Renal cortical epithelial cell (primary cell): ENCODE data around the gene SAP30. TPM values are rescaled to one million over a fixed set of nuclear protein-coding genes. Genes with fewer than 3 reads are reported as not detected.
A peak's percentile ranks its signal among the peaks of the same experiment; 100 is the strongest.

Experiments used
- DNase-seq: peaks from one replicate; pipeline ENCODE4 v3.0.0-alpha.2; 2011; ENCODE audit warnings: low read depth
- total RNA-seq: library from RNA; depleted of rRNA; stranded (reverse); fragments of >200 nt; gene quantifications from 2 replicates; pipeline ENCODE4 v1.2.3, GENCODE V29; 2014

The SAP30 gene
- total RNA-seq, 1 donor from 2014 or later: 22.4 TPM

GRCh38 chr4:173367285-173367684, 3.5 kb upstream of the SAP30 start:
- peak; percentile 41 for DNase-seq

DNA sequence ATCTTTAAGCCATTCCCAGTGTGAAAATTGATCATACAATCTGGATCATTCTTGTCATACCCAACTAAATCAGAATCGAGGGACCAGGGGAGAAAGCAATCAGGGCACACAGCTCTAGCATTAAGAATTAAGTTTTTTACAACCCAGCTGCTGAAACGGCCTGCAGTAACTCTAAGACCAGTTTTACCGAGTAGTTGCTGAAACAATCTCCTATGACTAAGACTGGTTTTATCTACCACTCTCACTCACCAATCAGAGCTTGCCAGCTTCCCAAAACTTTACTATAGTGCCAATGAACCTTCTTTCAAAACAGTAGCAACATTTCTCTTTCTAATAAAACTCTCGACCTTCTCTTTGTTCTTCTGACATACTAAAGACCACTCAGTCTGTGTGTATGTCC, 2.8 kb upstream of the SAP30 start:
- no peak for DNase-seq

GRCh38 chr4:173370130-173370476, 651 bp upstream of the SAP30 start:
- DNase-seq: no peak

DNA sequence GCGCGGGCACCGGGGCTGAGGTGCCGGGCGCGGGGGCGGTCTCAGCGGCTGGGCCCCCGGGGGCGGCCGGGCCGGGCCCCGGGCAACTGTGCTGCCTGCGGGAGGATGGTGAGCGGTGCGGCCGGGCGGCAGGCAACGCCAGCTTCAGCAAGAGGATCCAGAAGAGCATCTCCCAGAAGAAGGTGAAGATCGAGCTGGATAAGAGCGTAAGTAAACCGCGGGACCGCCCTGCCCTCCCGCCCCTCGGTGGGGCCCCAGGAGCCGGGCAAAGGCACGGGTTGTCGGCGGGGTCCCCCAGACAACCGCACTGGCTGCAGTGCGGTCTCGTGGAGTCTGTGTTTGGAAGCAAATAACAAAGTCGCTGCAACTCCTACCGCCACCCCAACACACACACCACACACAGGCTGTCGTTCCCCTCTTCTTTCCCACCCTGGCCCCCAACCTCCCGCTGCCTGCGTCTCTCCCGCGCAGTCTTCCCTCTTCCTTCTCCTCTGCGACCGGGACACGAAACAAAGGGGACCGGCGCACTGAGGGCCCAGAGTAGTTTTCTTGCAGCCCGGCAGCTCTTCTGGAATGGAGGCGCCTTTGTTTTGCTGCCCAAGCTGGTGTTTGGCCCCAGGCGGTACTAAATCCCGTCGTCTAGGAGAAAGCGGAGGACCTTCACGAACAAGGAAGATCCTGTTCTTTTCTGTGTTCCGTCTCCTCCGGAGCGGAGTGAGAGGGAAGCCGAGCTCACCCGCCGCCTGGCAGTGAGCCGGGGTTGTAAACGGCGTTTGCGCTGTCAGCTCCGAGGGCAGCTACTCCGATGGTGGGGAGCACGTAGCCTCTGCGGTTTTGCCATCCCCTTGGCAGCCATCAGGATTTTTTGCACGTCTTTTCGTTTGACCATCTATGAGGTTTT, 788 bp downstream of the SAP30 start:
- DNase-seq: peak; percentile 47

DNA sequence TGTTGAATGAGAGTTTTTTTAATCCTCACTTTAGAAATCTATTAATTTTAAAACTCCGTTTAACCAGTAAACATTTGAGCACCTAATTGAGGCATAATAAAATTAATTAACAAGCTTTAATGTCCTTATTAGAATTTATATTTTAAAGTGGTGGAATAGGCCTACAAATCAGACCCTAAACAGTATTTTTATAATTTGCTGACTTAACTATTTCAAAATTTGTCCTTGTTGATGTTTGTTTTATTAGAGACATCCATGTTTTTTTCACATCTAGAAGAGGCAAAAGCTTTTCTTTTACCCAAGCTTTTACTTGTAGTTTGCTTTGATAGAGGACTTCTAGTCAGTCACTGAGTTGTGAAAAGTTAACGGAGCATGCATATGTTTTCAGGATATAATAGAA, 3.8 kb downstream of the SAP30 start:
- no peak for DNase-seq

DNA sequence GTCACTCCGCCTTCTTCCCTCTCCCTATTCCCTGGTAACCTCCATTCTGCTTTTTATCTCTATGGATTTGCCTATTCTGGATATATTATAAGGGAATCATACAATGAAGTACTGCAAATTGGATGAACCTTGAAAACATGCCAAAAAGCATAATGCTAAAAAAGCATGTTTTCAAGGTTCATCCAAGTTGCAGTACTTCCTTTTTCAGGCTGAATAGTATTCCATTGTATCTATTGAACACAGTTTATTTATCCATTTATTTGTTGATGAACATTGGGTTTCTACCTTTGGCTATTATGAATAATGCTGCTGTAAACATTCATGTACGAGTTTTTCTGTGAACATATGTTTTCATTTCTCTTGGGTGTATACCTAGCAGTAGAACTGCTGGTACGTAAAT, 9.2 kb downstream of the SAP30 start:
- DNase-seq: no peak

DNA sequence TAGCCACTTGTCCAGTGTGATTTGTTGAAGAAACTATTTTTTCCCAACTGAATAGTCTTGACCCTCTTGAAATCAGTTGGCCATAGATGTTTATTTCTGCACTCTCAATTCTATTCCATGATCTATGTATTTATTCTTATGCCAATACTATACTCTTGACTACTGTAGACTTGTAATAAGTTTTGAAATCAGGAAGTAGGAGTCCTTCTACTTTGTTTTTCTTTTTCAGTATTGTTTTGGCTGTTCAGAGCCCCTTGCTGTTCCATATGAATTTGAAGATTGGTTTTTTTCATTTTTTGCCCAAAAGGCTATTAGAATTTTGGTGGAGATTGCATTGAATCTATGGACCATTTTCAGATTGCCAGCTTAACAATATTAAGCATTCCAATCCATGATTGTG, 10.2 kb downstream of the SAP30 start:
- no peak for DNase-seq

DNA sequence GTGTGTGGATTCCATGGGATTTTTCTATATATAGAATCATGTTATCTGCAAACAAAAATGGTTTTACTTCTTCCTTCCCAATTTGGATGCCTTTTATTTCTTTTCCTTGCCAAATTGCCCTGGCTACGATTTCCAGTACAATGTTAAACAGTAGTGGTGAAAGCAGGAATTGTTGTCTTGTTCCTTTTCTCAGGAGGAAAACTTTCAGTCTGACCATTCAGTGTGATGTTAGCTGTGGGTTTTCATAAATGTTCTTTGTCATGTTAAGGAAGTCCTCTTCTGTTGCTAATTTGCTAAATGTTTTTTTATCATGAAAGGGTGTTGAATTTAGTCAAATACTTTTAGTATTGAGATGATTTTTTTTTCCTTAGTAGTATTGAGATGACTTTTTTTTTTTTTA, 10.9 kb downstream of the SAP30 start:
- DNase-seq: no peak

DNA sequence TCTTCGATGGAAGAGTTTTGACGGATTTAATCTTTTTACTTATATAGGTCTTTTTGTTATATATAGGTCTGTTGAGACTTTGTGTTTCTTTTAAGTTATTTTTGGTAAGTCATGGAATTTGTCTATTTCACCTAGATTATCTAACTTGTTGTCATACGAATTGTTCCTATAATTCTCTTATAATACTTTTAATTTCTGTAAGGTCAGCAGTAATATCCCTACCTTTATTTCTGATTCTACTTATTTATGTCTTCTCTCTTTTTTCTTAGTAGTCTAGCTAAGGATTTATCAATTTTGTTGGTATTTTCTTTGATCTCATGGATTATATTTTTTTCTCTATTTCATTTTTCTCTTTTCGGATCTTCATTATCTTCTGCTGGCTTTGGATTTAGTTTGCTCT, 11.6 kb downstream of the SAP30 start:
- no peak for DNase-seq

DNA sequence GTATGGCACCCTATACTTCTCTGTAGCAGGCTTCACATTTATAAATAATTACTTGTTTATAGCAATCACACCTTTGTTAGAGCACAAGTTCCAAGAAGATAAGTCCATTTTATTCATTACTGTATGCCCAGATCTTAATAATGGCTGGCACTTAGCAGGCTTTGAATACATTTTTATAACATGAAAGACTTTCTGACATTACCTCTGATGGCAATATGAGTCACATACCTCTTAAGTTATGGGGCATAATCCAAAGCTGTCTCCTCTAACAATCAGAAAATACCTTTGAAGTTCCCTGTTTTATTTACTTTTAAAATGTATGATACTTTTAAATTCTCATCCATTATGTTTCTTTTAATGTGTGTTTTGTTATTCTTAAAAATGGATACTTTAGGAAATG, 16.0 kb downstream of the SAP30 start:
- DNase-seq: no peak

- no peak for DNase-seq
These were observed 20.9 kb downstream of the SAP30 start for GRCh38 chr4:173391701-173392100.

- DNase-seq: no peak
These were observed 26.9 kb downstream of the SAP30 start for GRCh38 chr4:173397604-173398003.

DNA sequence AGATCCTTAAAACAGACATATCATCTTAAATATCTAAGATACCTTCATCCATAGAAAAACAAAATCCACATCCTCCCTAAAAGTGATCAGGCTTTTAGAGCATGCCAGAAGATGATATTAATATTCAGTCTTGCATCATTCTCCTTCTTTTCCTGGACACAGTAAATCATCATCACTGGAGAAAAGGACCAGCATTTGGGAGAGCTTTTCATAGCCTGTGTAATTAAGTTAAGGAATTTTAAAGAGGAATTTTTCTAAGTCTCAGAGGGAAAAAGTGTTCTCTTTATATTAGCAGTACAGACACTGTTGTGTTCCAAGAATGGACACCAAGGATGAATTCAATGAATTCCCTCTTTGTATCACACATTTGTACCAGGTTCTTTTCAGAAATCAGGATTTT, 27.5 kb downstream of the SAP30 start:
- no peak for DNase-seq

DNA sequence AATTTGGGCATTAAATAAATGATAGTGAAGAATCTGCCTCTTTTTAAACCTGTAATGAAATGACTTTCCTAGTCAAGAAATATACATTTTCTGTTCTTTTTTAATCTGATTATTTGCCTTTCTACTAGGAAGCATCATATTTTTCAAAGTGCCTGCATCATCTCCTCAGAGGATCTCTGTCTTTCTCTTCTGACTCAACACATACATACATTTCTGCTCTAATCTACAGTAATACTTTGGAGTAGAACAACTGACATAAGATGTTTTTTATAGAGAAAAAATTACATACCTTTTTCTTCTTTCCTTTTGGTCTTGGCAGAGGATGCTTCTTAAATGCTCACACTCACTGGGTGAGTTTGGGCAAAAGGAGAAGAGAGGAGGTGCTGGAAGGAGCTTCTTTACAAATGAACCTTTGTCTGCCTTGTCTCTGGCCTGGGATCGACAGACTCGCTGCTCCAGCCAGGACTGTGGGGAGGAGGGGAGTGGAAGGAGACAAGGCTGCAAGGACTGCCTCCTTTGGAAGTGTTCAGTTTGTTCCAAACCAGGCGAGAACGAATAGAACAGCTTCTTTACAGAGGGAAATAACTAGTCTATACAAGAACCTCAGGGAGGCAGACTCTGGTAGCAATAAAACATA, 28.1 kb downstream of the SAP30 start, which contains the start of gene SCRG1:
Gene SCRG1 (minus strand): TSS at position 338 of the 637 bp plus-strand sequence. CDS start 7,702 bp downstream, outside the sequence.
- no peak for DNase-seq

DNA sequence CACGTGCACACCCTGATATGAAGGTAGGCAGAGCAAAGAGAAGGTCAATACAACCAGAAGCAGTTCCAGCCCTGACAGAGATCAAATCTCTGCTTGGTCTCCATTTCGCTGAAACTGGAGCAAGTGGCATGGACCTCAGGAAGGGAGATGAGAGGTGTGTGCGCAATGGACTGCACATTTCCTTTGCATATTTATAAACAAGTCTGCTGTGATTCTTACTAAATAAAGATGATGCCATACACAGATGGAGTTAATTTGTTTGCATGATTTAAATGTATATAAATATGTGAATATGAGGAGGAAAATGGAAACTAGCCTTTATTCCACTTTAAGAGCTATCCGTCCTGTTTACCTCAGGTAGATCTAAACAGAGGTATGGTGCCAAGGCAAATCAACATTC, 30.3 kb downstream of the SAP30 start:
- DNase-seq: no peak

DNA sequence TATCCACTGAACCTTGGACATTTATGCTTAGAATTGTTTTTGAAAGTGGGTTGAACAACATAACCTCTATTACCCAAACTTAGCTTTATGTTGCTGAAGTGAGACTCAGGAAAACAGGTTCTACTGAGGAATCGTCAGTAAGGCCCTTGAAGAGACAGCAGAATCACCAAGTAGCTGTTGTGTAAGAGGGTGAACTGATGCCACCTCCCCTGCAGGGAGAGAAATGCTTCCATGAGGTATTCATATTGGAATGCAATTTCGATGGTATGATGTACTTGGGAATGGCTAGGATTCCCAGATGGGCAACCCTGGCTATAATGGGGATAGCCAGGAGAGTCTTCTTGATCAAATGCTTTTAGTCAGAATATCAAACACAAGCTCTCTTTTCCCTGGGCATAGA, 32.3 kb downstream of the SAP30 start:
- no peak for DNase-seq

- no peak for DNase-seq
These were observed 33.6 kb downstream of the SAP30 start for GRCh38 chr4:173404296-173404865.

- DNase-seq: no peak
These were observed 35.3 kb downstream of the SAP30 start for GRCh38 chr4:173405840-173406606.

DNA sequence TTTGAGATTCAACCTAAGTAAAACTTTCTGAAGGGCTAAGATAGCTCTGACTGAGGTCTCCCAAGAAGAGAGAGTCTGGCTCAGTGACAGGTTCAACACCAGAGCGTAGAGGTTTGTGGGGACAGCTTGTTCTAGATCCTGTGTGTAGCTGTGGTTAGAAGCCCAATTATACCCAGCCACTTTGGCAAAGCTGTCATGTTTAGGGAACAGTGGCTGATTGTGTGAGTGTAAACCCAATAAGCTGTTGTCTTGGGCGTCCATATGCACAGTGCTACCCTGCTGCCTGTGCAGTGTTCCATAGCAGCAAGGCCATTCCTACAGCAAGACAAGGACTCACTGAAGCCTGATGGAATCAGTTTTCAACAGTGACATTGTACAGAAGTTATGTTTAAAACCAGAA, 39.3 kb downstream of the SAP30 start:
- no peak for DNase-seq

- DNase-seq: peak; percentile 54
These were observed 40.4 kb downstream of the SAP30 start for GRCh38 chr4:173411106-173411693.

- DNase-seq: no peak
These were observed 42.3 kb downstream of the SAP30 start for GRCh38 chr4:173413036-173413435.

DNA sequence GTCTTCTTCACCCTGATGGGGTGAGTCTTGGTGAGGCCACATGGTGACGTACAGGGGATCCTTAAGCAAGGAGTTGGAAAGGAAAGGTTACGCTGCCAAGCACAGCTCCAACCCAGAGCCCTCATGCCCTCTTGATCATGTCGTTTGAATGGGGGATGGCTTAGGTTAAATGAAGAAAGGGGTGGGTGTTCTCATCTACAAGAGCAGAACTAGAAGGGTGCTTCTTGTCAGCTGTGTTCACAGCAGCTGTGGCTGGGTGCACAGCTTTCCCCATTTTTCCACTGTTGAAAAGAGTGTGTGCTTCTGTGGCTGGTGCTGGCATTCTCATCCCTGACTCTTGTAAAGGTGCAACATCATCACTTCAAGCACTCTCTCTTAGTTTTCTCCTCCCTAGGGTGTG, 43.7 kb downstream of the SAP30 start:
- no peak for DNase-seq
